Islet of Langerhans (tissue), 1 donor: ENCODE results near the gene KLK8.

ENCODE experiments used
- FAIRE-seq: peaks from one replicate; lab custom pipeline; 2011; peaks lifted over from hg19 to GRCh38; lab: Jason Lieb, UNC

Gene KLK8

GRCh38 chr19:51001515-51001914 lies at the start of gene KLK8:
KLK8 (minus strand) TSS chr19:51001604; CDS start chr19:51001167, 437 bp downstream.
- no peak for FAIRE-seq

- no peak for FAIRE-seq
Observed at GRCh38 chr19:51047031-51047335, 45.6 kb upstream of the KLK8 start.

- FAIRE-seq, result no peak
Observed at GRCh38 chr19:51044327-51044726, 42.9 kb upstream of the KLK8 start.

GRCh38 chr19:51043497-51043896 lies 42.1 kb upstream of the KLK8 start:
- FAIRE-seq, result no peak

GRCh38 chr19:51040151-51040550 lies 38.7 kb upstream of the KLK8 start:
- no peak for FAIRE-seq

- FAIRE-seq, result no peak
Observed at GRCh38 chr19:51036519-51036918, 35.1 kb upstream of the KLK8 start.

- FAIRE-seq, result no peak
Observed at GRCh38 chr19:51034704-51035103, 33.3 kb upstream of the KLK8 start, which contains the start of gene KLK12. KLK12 (minus strand) TSS chr19:51035002; CDS start chr19:51034621, 381 bp downstream.

- no peak for FAIRE-seq
Observed at GRCh38 chr19:51031880-51032225, 30.4 kb upstream of the KLK8 start.

- no peak for FAIRE-seq
Observed at GRCh38 chr19:51031220-51031879, 29.9 kb upstream of the KLK8 start.

- FAIRE-seq, result no peak
Observed at GRCh38 chr19:51030631-51031030, 29.2 kb upstream of the KLK8 start.

- FAIRE-seq, result no peak
Observed at GRCh38 chr19:51029718-51030117, 28.3 kb upstream of the KLK8 start.

GRCh38 chr19:51027873-51028272 lies 26.5 kb upstream of the KLK8 start:
- FAIRE-seq, result no peak

- no peak for FAIRE-seq
Observed at GRCh38 chr19:51027126-51027806, 25.9 kb upstream of the KLK8 start.

GRCh38 chr19:51026554-51026831 lies 25.1 kb upstream of the KLK8 start, which contains the start of gene KLK11:
KLK11 (minus strand) TSS chr19:51026616; CDS start chr19:51025631, 985 bp downstream.
- FAIRE-seq, result no peak

- FAIRE-seq, result no peak
Observed at GRCh38 chr19:51025809-51026553, 24.6 kb upstream of the KLK8 start.

- no peak for FAIRE-seq
Observed at GRCh38 chr19:51025401-51025800, 24.0 kb upstream of the KLK8 start.

- FAIRE-seq, result no peak
Observed at GRCh38 chr19:51024924-51025323, 23.5 kb upstream of the KLK8 start.

- no peak for FAIRE-seq
Observed at GRCh38 chr19:51023946-51024345, 22.5 kb upstream of the KLK8 start.

- no peak for FAIRE-seq
Observed at GRCh38 chr19:51022526-51022925, 21.1 kb upstream of the KLK8 start.

- no peak for FAIRE-seq
Observed at GRCh38 chr19:51020988-51021651, 19.7 kb upstream of the KLK8 start.

GRCh38 chr19:51019544-51019925 lies 18.1 kb upstream of the KLK8 start, which contains the start of gene KLK10:
KLK10 (minus strand) TSS chr19:51019709; CDS start chr19:51019130, 579 bp downstream.
- no peak for FAIRE-seq

- no peak for FAIRE-seq
Observed at GRCh38 chr19:51018745-51019543, 17.5 kb upstream of the KLK8 start.
